ENCODE results near the gene LRATD1.
"Not testable (repeated sequence)": the region's sequence is repeated elsewhere in the genome, so short reads cannot be mapped to it uniquely, and the experiment has no call there.

The LRATD1 gene, protein sequence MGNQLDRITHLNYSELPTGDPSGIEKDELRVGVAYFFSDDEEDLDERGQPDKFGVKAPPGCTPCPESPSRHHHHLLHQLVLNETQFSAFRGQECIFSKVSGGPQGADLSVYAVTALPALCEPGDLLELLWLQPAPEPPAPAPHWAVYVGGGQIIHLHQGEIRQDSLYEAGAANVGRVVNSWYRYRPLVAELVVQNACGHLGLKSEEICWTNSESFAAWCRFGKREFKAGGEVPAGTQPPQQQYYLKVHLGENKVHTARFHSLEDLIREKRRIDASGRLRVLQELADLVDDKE

DNA sequence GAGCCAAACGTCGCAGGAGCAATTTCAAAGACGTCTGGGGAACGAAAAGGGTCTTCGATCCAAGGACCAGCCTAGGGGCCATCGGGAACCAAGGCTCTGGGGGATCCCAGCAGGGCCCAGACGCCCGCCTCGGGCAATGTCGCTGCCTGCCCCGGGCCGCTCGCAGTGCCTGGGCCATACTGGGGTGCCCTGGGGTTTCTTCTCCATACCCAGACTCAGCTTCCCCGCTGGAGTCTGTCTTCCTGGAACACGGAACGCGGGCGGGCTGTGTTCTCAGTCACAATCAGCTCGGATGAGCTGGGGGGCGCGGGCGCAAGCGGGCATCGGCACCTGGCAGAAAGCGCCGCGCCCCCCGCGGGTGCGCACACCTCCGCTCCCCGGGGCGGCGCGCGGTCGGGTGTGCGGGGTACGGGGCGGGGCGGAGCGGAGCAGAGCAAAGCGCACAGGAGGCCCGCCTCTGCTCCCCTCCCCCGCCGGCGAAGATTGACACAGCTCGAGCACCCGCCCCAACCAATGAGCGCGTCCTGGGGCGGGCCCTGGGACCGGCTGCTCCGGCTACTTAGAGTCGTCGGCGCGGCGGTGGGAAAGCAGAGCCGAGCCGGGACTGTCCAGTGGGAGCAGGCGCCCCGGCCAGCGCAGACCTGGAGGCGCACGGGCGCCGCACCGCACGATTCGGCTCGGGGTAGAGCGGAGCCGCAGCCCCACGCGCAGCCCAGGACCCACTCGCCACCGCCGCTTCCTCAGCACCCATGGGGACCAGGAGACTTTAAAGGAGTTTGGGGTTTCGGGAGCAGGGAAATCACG lies at the start of gene LRATD1:
Gene LRATD1 (plus strand): TSS at position 585 of the 804 bp plus-strand sequence. CDS start 1,263 bp downstream, outside the sequence.
- DNase-seq: no peak

- no peak for DNase-seq
Measured at GRCh38 chr2:14583059-14583458, 49.5 kb upstream of the LRATD1 start.

DNA sequence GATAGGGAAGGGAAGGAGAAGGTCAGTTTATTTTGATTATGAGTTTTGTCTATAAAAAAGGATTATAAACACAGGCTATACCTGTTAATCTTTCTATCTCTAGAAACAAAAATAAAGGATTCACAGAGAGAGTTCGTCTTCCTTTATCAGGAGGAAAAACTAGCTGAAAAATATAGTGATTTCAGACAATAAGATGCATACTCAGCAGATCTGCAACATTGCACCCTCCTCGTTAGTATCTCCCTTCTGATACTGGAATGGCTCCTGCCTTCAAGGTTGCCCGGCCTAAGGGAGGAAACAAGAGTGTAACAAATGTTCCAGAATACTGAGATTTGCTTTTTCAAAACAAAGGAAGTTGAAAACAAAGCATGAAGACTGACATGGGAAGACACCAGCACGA lies 48.7 kb upstream of the LRATD1 start:
- no peak for DNase-seq

- no peak for DNase-seq
Measured at GRCh38 chr2:14587119-14587518, 45.4 kb upstream of the LRATD1 start.

- DNase-seq: no peak
Measured at GRCh38 chr2:14601156-14601770, 31.3 kb upstream of the LRATD1 start.

- DNase-seq: no peak
Measured at GRCh38 chr2:14602309-14602708, 30.2 kb upstream of the LRATD1 start.

- DNase-seq: no peak
Measured at GRCh38 chr2:14603676-14604075, 28.8 kb upstream of the LRATD1 start.

GRCh38 chr2:14608245-14608644 lies 24.3 kb upstream of the LRATD1 start:
- DNase-seq: no peak

DNA sequence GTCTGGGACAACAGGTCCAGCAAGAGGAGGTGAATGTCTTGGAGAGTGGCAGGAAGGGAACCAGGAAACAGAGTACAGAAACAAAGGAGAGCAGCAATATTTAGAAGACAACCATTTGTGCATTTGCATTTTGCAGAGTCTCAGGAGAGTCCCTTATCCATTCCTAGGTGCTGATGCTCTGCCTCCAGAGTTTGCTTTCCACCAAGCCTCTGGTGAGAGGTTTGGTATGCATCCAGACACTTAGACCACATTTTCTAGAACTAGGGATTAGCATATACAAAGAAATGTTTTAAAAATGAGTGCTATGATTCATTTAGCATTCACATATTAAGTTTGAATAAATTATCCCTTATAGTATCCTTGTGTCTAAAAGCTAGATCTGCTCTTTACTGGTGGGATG lies 18.5 kb upstream of the LRATD1 start:
- DNase-seq: no peak

DNA sequence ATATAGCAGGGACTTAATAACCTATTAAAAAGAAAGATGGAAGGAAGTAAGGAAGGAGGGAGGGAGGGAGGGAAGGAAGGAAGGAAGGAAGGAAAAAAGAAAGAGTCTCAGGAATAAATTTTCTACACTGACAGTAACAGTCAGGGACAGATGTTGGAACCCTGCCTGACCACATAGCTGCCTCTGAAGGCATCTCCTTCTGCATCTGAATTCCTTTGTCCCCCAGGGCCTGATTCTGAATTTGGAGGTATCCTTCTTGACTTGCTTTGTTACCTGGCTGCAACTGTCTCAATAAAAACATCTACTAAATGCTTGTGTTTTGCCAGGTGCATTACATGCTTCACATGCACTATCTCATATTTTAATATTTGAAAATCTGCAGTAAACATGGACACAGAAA lies 17.4 kb upstream of the LRATD1 start:
- no peak for DNase-seq

DNA sequence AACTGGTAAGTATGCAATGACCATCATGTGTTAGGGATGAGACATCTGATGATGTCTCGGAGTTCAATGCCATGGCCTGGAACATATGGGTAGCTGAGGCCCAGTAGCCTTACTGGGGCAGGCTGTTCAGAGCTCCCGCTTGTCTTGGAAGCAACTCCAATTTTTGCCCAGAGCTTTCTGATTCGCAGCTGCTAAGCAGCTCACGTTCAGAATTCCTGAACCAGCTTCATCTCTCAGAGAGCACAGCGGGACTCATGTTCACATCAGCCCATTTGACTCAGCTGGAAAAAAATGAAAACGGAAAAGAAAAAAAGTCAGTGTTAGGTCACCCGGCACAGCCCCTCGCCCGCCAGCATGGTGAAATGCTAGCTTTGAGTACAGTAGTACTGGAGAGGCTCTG lies 16.8 kb upstream of the LRATD1 start:
- DNase-seq: no peak

DNA sequence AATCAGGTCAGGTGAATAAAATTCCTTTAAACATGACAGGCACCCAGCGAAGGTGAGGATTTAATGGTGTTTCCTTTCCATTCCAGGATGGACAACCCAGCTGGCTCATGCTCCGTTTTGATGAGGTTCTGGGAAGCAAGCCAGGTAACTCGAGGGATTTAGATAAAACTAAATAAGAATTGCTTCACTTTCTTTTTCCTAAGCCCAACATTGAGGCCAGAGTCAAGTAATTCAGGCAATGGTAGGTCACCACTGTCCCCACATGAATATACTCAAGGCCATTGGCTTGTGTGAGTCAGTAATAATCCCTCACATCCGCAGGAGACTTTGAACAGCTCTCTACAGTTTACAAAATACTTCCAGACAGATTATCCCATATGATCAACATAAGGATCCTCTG lies 16.2 kb upstream of the LRATD1 start:
- no peak for DNase-seq

GRCh38 chr2:14616950-14617349 lies 15.6 kb upstream of the LRATD1 start:
- no peak for DNase-seq

- no peak for DNase-seq
Measured at GRCh38 chr2:14619441-14619840, 13.1 kb upstream of the LRATD1 start.

DNA sequence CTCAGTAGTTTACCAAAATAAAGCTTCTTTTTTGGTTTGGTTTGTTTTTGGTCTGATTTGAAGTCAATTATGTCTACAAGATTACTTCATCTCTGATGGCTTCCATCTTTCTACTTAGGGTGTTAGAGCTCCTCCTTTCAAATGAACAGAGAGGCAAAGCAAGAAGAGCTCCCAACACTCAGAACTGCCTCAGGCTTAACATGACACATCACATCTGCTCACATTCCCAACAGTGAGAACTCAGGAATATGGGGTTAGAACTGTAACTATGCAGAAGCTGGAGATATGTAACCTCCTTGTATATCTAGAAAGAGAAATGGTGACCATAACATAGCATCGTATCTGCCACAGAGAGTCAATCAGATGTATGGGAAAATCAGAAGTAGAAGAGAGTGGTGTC lies 11.4 kb upstream of the LRATD1 start:
- no peak for DNase-seq

DNA sequence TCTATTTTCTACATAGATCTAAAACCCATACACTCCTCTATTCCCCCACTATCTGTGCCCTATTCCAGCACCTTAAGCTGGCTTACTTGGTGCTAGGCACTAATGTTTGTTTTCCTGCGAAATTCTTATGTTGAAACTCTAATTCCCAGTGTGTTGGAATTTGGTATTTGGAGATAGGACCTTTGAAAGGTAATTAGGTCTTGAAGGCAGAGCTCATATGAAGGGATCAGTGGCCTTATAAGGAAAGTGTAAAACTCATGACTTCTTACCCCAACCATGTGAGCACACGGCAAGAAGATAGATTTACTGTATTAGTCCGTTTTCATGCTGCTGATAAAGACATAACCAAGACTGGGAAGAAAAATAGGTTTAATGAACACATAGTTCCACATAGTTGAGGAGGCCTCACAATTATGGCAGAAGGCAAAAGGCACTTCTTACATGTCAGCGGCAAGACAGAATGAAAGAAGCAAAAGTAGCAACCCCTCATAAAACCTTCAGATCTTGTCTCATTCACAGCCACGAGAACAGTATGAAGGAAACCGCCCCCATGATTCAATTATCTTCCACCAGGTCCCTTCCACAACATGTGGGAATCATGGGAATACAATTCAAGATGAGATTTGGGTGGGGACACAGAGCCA lies 10.5 kb upstream of the LRATD1 start:
- DNase-seq: no peak

- DNase-seq: not testable (repeated sequence)
Measured at GRCh38 chr2:14622550-14622939, 10.0 kb upstream of the LRATD1 start.

DNA sequence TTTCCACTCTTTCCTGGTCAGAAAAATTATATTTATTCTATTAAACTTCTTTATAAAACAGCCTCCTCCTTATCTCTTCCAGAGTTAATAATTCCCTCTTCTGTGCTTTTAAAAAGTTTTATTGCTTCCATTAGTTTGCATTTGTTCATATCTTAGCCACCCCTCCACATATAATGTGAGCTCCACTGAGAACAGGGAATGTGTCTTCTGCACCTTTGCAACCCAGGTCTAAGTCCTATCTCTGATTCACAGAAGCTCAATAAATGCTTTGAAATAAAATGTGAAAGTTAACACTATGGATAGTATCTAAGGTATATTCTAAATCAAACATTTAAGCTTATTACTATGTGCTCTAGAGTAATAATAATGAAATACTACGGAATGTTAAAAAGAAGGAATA lies 9.3 kb upstream of the LRATD1 start:
- DNase-seq: no peak

DNA sequence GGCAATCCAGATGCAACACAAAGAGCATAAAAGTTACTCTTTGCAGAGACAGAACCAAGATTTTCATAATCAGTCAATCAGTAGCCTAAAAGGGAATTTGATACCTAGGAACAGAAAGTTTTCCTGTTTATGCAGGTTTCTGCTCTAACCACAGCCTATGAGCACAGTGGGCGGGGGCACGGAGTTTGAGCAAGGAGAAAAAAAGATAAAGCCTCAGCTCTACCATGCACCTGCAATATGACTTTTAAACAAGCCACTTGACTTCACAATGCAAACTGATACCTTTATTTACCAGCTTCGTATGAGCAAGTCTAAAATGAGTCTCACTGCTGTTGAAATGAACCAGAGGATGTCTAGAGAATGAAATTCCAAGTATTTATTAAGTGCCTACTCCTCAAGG lies 5.6 kb upstream of the LRATD1 start:
- DNase-seq: no peak

DNA sequence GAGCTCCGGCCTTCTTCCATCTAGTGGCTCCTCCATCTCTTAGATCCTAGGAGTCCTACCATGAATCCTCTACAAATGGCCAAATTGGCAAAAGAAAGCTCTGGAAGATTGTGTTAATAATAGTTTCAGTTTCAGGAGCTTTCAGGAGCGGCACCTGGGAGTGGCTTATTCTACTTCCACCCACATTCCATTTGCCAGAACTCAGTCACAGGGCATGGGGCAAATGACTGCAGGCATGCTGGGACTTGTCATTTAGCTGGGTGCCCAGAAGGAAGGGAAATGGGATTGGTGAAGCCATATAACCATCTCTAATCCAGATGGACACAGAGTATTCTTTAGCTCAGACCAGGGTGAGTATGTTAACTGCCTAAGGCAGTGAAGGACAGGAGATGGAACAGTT lies 3.6 kb upstream of the LRATD1 start:
- DNase-seq: no peak

DNA sequence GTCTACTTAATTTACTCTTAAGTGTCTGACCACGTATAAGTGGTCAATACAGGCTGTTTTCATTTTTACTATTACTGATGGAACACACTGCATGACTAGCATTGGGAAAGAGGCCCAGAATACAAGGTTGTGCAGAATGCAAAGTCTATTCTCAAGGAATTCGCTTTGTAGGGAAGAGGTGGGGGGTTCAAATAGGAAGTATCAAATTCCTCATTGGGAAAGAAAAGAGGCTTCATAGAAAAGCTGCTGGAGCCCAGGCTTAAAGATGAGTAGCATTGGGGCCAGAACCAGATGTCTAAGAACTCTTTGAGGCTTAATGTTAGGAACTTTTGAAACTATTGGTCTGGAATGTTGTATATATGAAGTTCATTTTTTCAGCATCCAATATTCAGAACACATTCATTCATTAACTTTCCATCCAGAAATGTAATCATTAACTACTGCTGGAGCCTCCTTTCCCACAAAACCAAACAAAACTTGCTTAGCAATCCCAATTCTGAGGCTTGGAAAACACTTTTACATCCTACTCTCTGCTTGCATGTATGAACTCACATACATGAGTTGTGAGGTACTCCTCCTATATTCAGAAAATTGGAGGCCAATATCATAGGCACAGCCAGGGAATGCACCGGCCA lies 994 bp upstream of the LRATD1 start:
- no peak for DNase-seq

DNA sequence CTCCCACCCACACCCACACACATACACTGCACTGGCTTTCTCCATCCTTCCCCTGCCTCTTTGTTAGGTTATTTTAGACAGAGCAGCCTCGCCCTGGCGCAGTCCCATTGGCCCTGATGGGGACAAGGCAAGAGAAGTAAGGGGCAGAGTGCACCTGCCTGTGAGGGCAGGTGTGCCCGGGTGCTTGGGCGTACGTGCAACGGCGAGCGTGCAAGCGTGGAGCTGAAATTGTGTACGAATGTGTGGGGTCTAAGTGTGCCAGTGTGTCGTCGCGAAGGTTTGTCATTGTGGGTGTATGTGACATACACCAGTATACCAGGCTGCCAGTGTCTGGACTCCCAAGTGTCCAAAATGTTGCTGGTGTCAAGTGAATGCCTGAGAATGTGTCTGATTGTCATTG lies 544 bp downstream of the LRATD1 start:
- DNase-seq: no peak
